GM18861 (cell line): ENCODE measurements around the gene SLC39A1.
A peak's percentile ranks its signal among the peaks of the same experiment; 100 is the strongest.

Experiments
- ATAC-seq: cut with Tn5 transposase; IDR thresholded peaks from one replicate; pipeline ENCODE4 v1.9.1; 2021; ENCODE audit not compliant: unreplicated experiment

The SLC39A1 gene

DNA sequence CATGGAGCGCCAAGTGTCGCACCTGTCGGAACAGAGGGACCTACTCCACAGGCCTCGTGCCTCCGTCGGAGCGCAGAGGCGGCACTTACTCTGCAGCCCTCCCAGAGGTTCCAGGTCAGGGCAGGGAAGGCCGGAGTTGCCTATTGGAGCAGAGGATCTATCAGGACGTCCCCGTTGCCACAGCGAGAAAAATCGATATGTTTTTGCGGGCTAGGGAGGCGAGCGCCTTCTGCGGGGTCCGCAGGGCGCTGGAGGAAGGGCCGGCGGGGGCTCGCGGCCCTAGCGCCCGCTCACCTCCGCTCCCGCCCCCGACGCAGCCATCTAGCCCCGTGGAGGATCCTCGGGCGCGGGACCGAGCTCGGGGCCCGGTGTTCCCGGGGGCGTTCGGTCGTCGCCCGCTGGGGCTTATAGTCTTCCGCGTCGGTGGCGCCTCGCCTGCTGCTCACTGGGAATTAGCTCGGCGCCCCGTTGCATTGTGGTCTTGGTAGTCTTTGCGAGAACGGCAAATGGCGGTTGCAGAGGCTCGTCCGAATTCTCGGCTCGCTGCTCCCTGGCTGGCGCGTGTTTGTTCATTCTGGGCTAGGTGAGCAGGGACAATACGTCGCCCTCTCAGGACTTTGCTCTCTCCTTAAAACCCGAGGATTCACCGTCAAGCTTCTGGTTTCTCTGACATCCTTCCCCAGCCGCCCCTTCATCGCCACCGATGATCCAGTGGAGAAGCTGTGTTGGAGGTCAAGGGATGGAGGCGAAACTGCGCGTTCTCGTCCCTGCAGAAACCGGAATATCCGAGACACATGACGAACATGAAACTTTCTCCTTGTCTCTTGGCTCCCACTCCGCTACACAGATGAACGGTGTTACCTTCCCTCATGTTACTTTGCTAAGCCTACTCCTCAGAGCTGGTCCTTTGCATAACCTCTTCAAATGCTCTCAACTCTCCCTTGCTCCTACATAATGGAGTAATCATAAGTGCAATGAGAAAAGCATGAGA lies 14.2 kb upstream of the SLC39A1 start, which contains the start of gene JTB:
Gene JTB, minus strand, starts transcription at position 425 of the 991 bp plus-strand sequence. Its CDS starts 422 bp downstream, at position 3.
- peak; percentile 65 for ATAC-seq

DNA sequence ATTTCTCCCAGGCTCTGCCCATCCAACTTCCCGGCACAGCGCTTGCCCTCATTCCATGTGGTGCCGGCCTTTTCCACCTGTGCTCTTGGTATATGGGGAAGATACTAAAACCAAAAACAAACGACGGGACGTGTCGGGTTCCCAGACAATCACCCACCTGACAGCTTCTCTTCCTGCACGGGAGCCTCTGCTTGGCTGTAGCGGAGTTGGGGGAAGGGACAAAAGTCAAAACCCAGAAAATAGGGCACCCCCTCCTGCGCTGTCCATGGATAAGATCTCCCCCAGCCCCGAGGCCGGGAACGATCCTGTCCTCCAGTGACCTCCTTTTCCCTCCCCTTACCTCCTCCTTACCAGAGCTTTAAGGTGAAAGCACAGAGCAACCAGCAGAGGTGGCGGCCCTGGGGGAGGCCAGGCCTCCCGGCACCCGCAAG lies 13.5 kb upstream of the SLC39A1 start:
- ATAC-seq = no peak

- no peak for ATAC-seq
Measured at GRCh38 chr1:153973525-153973924, 10.2 kb upstream of the SLC39A1 start.

GRCh38 chr1:153973071-153973470 lies 9.7 kb upstream of the SLC39A1 start:
- ATAC-seq = no peak

DNA sequence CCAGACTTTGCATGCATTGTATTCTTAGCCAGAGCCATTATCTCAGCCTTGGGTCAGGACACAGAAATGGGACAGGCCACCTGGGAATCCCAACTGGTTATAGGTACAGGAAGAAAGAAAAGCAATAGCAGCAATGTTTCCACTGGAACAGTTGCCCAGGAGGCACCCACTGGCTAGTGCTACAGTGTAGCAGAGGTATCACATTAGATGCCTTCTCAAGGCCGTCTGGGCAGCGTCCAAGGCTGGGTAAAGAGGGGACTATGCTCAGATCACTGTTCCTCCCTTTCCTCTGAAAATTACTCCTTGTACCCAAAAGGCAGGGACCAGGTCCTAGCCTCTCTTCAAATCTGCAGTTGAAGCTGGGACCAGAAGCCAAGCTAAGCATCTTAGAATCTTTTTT lies 7.0 kb upstream of the SLC39A1 start:
- ATAC-seq = no peak

DNA sequence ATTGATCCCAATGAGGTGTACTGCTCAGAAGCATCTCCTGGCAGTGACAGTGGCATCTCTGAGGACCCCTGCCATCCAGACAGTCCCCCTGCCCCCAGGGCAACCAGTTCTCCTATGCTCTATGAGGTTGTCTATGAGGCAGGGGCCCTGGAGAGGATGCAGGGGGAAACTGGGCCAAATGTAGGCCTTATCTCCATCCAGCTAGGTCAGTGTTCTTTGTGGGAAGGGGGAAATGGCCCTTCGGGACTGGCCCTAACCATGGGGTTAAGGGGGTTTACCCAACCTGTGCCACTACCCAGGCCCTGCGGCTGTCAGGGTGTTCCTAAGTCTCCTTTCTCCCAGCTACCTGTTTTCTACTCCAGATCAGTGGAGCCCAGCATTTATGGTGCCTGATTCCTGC lies 5.6 kb upstream of the SLC39A1 start:
- no peak for ATAC-seq

GRCh38 chr1:153968408-153968807 lies 5.1 kb upstream of the SLC39A1 start:
- no peak for ATAC-seq

GRCh38 chr1:153968000-153968363 lies 4.6 kb upstream of the SLC39A1 start:
- ATAC-seq = no peak

DNA sequence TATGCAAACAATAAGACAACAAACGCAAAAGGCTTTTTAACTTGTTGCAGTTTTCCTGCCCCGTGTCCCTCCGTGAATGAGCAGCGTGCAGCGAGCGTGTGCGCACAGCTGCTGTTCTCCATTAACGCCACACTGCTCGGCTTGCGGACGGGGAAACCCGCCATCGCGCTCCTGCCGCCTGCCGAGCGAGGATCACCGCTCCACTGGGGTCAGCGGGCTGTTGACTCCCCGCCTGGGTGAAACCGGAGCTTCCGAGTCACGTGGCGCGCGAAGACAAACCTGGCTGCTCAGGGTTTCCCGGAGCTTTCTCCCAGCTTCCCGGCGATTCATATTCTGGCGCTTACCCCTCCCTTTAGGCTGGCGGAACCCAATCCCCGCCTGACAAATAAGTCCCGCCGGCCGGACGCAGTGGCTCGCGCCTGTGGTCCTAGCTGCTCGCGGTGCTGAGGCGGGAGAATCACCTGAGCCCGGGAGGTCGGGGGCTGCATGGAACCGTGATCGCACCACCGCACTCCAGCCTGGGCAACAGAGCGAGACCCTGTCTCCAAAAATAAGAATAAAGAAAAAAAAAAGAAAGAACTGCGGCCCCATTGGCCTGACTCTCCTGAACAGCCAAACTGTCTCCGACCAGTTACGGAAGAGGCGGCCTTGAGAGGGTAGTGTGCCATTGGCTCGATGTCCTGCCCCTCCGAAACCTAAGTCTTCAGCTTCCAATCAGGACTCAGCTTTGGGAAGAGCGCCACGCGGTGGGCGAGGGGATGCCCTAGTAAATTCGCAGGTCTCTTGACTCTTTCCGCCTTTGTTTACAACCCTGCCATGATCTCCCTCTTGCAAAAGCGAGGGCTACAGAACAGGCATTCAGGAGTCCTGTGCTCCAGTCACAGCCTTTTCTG lies 4.0 kb upstream of the SLC39A1 start, which contains the start of gene CREB3L4:
Gene CREB3L4, plus strand, starts transcription at position 796 of the 893 bp plus-strand sequence. CDS start 624 bp downstream, outside the sequence.
- ATAC-seq = peak; percentile 65

DNA sequence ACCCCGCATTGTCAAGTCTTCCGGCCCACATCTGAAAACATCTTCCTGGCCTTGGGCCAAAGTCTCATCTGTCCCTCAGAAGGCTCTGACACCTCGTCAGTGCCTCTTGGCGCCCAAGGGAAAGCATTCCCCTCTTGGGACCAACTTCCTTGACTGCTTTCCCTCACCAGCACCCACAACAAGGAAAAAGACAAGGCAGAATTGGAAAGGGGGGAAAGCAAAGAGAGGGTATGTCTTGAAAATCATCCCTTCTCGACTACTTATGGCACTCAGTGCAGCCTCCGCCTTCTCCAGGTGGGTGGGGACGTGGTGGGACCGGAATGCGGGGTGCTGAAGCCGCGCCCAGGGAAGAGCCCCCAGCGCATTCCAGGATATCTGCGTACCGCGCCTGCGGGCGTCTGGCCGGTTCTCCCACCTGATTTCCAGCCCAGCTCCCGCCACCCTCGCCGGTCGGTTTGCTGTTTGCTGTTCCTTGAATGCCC lies 554 bp upstream of the SLC39A1 start:
- no peak for ATAC-seq

DNA sequence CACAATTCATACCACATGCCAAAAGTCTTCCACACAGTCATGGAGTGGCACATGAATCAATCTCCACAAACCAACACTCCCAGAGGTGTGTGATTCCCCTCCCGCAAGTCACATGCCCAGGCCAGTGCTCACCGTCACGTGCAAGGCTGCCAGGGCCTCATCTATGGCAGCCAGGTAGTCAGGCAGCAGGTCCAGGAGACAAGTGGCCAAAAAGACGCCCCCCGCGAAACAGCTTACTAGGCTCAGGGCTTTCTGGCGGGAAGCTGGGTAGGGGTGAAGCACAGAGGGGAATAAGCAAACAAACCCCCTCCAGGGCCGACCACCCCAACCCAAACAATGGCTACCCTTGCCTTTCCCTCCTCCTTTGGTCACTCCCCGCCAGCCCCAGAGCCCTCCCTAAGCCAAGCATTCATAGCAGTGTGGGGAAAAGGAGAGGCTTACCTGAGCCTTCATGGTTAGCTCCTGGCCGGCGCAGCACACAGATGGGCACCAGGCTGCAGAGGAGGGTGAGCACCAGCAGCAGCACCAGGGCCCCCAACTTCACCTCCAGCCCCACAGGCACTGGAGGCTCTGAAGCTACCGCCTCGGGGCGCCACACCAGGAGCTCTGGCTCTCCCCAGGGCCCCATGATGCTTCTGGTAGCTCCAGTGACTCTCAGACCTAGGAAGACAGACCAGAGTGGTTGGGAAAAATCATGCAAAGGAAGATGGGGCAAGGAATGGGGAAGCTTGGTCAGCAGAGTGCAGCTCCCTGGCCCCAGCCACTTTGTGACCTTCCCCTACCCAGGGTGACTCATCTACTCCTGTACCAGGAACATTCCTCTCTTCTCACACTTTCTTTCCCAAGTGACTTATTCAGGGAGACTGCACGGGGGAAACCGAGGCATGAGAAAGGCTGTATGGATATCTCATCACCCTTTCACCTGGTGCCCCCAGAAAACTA lies 978 bp downstream of the SLC39A1 start:
- ATAC-seq = no peak

DNA sequence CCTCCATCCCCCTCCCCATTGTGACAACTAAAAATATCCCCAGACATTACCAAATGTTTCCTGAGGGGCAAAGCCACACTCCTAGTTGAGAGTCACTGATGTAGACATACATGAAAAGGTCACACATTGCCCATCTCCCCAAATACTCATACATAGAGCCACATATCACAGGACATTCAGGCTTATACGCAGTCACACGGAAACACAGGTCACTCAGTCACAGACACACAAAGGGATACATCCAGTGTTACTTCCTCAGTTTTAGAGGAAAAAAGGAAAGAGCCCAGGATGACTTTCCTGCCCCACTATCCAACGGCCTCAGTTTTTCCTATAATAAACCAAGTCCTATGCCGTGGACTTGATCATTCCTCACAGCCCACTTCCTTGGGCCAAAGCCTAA lies 1.9 kb downstream of the SLC39A1 start:
- ATAC-seq = no peak

DNA sequence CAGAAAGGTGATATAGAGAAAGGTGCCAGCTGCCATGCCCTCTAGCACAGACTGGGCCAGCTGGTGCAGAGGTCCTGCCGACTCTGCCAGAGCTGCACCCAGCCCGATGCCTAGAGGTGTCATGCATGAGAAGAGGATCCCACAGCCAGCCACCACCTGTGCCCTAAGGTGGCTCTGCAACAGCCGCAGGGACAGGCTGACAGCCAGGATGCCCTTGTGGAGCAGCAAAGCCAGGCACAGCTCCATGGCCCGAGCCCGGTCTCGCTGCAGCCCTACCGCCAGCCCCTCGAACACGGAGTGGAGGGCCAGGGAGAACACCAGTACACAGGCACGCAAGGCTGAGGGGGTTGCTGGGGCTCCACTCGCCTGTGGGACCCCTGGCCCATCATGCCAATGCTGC lies 3.1 kb downstream of the SLC39A1 start:
- no peak for ATAC-seq

DNA sequence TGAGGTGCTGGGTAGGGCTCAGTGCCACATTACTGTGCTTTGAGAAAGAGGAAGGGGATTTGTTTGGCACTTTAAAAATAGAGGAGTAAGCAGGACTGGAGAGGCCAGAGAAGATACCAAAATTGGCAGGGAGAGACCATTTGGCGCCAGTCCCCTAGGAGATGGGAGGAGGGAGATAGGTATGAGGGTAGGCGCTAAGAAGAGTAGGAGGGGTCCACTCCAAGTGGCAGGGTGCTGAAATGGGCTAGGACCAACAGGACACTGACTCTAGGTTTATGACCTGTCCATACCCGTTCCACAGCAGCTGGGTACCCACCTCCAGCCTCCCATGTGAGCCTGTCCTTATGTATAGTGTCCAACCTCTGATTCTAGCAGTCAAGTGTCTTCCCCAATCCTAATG lies 3.9 kb downstream of the SLC39A1 start:
- ATAC-seq = no peak

GRCh38 chr1:153958961-153959260 lies 4.4 kb downstream of the SLC39A1 start:
- no peak for ATAC-seq

GRCh38 chr1:153958111-153958960 lies 5.0 kb downstream of the SLC39A1 start, which contains the start of gene CRTC2:
Gene CRTC2 (minus strand): TSS chr1:153958612. CDS start chr1:153958497, 115 bp downstream.
- ATAC-seq = peak; percentile 66

- ATAC-seq = no peak
Measured at GRCh38 chr1:153957744-153958110, 5.6 kb downstream of the SLC39A1 start.

GRCh38 chr1:153956997-153957715 lies 6.2 kb downstream of the SLC39A1 start:
- no peak for ATAC-seq

DNA sequence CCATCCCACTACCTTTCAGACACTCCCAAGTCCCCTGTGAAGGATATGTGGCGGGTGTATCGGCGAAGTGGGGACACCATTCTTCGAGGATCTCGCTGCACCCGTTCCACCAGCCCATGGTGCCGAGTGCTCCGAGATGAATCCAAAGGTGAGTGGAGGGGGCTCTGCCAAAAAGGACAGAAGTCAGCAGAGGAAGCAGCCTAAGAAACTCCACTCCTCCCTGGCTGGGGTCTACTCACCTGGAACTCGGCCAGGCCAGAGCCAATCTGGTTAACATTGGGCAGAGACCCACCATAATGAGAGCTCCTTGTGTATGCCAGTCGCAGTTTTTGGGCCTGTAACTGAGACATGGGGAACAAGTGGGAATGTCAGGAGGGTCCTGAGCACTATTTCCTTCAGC lies 8.5 kb downstream of the SLC39A1 start:
- no peak for ATAC-seq
